GM12892 (cell line): ENCODE measurements around the gene NEU1.

Experiments used
- POLR2A ChIP-seq: IDR thresholded peaks from 2 replicates; pipeline ENCODE4 v1.6.1; 2011; ENCODE audit warnings: low read depth, low read length, control low read depth
- POLR2AphosphoS5 ChIP-seq: IDR thresholded peaks from 2 replicates; pipeline ENCODE4 v1.6.1; 2011; ENCODE audit warnings: low read depth, low read length, control low read depth
- TAF1 ChIP-seq: IDR thresholded peaks from 2 replicates; pipeline ENCODE4 v1.6.1; 2011; ENCODE audit warnings: low read depth, mild to moderate bottlenecking, control low read depth, low read length, borderline replicate concordance

- TF ChIP-seq POLR2AphosphoS5 = no peak
- no peak for TF ChIP-seq POLR2A
- no peak for TF ChIP-seq TAF1
These were observed 32.9 kb downstream of the NEU1 start for GRCh38 chr6:31829633-31830283.
